PC-9 (cell line): Measurements from ENCODE around the gene CDC16. TPM values are rescaled to one million over a fixed set of nuclear protein-coding genes. Genes with fewer than 3 reads are reported as not detected.

Experiments
- BruUV-seq: library from RNA; stranded (reverse); fragments of 400-500 nt; replicated peaks from 2 replicates; lab custom pipeline; 2021; lab: Mats Ljungman, UMichigan
- CTCF ChIA-PET: fragments of 300-600 bp; sonication (Branson Sonifier 250); formaldehyde crosslinking; loops from one replicate; lab custom pipeline; 2022; ENCODE audit warnings: antibody characterized with exemption; lab: Charles Lee
- POLR2A ChIA-PET: fragments of 300-600 bp; sonication (Branson Sonifier 250); formaldehyde crosslinking; loops from one replicate; lab custom pipeline; 2022; ENCODE audit warnings: antibody characterized with exemption; ENCODE audit not compliant: unreplicated experiment; lab: Charles Lee
- DNase-seq, 2 experiments: peaks; one replicate each; pipeline versions ENCODE4 v3.0.0 to v3.0.0-alpha.2; 2015 to 2022; ENCODE audit warnings: mixed read lengths in 1 of 2
- H2AFZ ChIP-seq: fragments of 200-600 bp; sonication (generic); 2 replicates; pipeline ENCODE4 v1.8.1; 2017; ENCODE audit warnings: antibody characterized with exemption
- H3F3A ChIP-seq: fragments of 200-600 bp; sonication (generic); 2 replicates; pipeline ENCODE4 v1.8.1; 2017; ENCODE audit warnings: antibody characterized with exemption, mild to moderate bottlenecking, low read depth; ENCODE audit not compliant: insufficient read depth
- H3K27ac ChIP-seq: fragments of 200-600 bp; sonication (generic); 2 replicates; pipeline ENCODE4 v1.6.1; 2016; ENCODE audit warnings: mixed run types
- H3K27me3 ChIP-seq: fragments of 200-600 bp; sonication (generic); 2 replicates; pipeline ENCODE4 v1.6.1; 2016; ENCODE audit warnings: low read depth, mixed run types; ENCODE audit not compliant: insufficient read depth
- H3K36me3 ChIP-seq: fragments of 200-600 bp; sonication (generic); 2 replicates; pipeline ENCODE4 v1.6.1; 2016; ENCODE audit warnings: low read depth, mixed run types
- H3K4me1 ChIP-seq: fragments of 200-600 bp; sonication (generic); replicated peaks from 2 replicates; pipeline ENCODE4 v1.6.1; 2016; ENCODE audit warnings: mixed run types; ENCODE audit not compliant: insufficient read depth
- H3K4me2 ChIP-seq: fragments of 200-600 bp; sonication (generic); 2 replicates; pipeline ENCODE4 v1.6.1; 2017; ENCODE audit warnings: mixed run types
- H3K4me3 ChIP-seq: fragments of 200-600 bp; sonication (generic); 2 replicates; pipeline ENCODE4 v1.6.1; 2016; ENCODE audit warnings: mixed run types
- H3K79me2 ChIP-seq: fragments of 200-600 bp; sonication (generic); 2 replicates; pipeline ENCODE4 v1.6.1; 2017; ENCODE audit warnings: low read depth, mixed run types
- H3K9me2 ChIP-seq: fragments of 200-600 bp; sonication (generic); 2 replicates; pipeline ENCODE4 v1.8.1; 2017; ENCODE audit warnings: mild to moderate bottlenecking; ENCODE audit not compliant: insufficient read depth
- H3K9me3 ChIP-seq: fragments of 200-600 bp; sonication (generic); 2 replicates; pipeline ENCODE4 v1.8.1; 2016; ENCODE audit warnings: low read depth; ENCODE audit not compliant: insufficient read depth
- H4K20me1 ChIP-seq: fragments of 200-600 bp; sonication (generic); 2 replicates; pipeline ENCODE4 v1.8.1; 2017; ENCODE audit not compliant: insufficient read depth
- CTCF ChIP-seq: fragments of 200-600 bp; sonication (generic); conservative IDR thresholded peaks from 2 replicates; pipeline ENCODE4 v1.6.1; 2017; ENCODE audit warnings: mixed run types, antibody characterized with exemption, mild to moderate bottlenecking, moderate library complexity
- EZH2 ChIP-seq: fragments of 200-600 bp; sonication (generic); IDR thresholded peaks from 2 replicates; pipeline ENCODE4 v1.8.0; 2017; ENCODE audit warnings: antibody characterized with exemption, low read depth
- intact Hi-C: fragments of 100-400 bp; cut with micrococcal nuclease; formaldehyde crosslinking; loops from one replicate; pipeline ENCODE4 v1.10.0; 2022; ENCODE audit not compliant: unreplicated experiment
- total RNA-seq: library from RNA; stranded (reverse); gene quantifications from 2 replicates; pipeline ENCODE4 v1.2.3, GENCODE V29; 2021

CDC16 gene
- total RNA-seq, 1 experiment from 2014 or later, result 56.8 TPM

GRCh38 chr13:114204894-114205293 lies 29.8 kb upstream of the CDC16 start:
- Histone ChIP-seq H3K4me1 (no peaks in the 10 kb centered on the region), H3K27ac (no peak overlapping the region), H3K9me3 (no peaks in the 10 kb centered on the region; the same call in 1 of the 2 replicates), H2AFZ (no peak overlapping the region), H3K79me2 (no peaks in the 10 kb centered on the region), H3K4me2 (no peak overlapping the region), H3K4me3 (no peak overlapping the region), H3F3A (no peaks in the 10 kb centered on the region), H3K9me2 (no peaks in the 10 kb centered on the region), H3K27me3 (no peaks in the 10 kb centered on the region), H3K36me3 (no peaks in the 10 kb centered on the region), H4K20me1 (no peaks in the 10 kb centered on the region)
- POLR2A ChIA-PET, result no interaction called here
- no peak for DNase-seq
- intact Hi-C loops, result no loop called here
- CTCF ChIA-PET, result no interaction called here
- TF ChIP-seq EZH2 (no peak), CTCF (no peak)
- BruUV-seq, result no TSS peak

- BruUV-seq, result no TSS peak
- Histone ChIP-seq H3K9me3 (no peaks in the 10 kb centered on the region; the same call in 1 of the 2 replicates), H3K27ac (no peak overlapping the region), H3K4me3 (no peak overlapping the region), H3K79me2 (no peaks in the 10 kb centered on the region), H3F3A (no peaks in the 10 kb centered on the region), H4K20me1 (no peaks in the 10 kb centered on the region), H3K27me3 (no peaks in the 10 kb centered on the region), H3K4me2 (no peak overlapping the region), H3K4me1 (no peaks in the 10 kb centered on the region), H3K36me3 (no peaks in the 10 kb centered on the region), H3K9me2 (no peaks in the 10 kb centered on the region), H2AFZ (no peak overlapping the region)
- TF ChIP-seq CTCF (no peak), EZH2 (no peak)
- ChIA-PET POLR2A (no interaction called here), CTCF (no interaction called here)
- intact Hi-C loops, result no loop called here
- DNase-seq, result no peak
These were observed 26.6 kb upstream of the CDC16 start for GRCh38 chr13:114208134-114208533.

DNA sequence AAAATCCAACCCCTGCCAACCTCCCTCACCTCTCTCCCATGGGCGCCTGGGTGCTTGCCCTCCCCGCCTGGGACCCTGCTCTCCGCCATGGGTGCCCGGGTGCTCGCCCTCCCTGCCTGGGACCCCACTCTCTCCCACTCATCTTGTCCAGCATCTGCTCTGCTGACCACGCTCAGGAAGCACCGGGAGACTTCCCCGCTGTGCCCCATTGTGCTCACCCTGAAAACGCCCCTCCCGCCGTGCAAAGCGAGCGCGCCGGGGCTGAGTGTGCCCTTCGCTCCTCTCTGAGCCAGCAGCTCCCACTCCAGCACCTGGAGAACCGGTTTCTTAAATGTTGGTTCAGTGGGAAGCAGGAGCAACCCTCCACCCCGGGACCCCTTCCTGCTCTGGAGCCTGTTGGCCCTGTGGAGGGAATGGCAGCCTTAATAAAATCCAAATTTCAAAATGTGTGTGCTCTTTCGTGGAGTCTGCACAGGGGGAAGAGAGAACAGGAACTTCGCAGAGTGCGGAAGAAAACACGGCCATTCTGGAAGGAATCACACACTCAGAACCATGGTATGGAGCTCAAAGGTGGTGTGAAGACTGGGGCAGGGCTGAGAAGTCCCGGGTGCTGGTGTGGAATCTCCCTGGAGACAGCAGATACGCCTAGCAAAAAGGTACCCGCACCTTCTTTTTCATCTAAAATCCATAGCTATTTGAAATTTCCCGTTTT lies 23.1 kb upstream of the CDC16 start:
- no peak overlapping the region for H2AFZ ChIP-seq
- no peaks in the 10 kb centered on the region for H3K9me2 ChIP-seq
- no peaks in the 10 kb centered on the region for H4K20me1 ChIP-seq
- no peak overlapping the region for H3K27ac ChIP-seq
- H3K9me3 ChIP-seq, result no peaks in the 10 kb centered on the region; the same call in 1 of the 2 replicates
- no peaks in the 10 kb centered on the region for H3K79me2 ChIP-seq
- no TSS peak for BruUV-seq
- H3K36me3 ChIP-seq, result no peaks in the 10 kb centered on the region
- intact Hi-C loops, result loop anchor here (5.0 kb wide), 1 partner anchor 59 kb away; no protein-coding TSS in a partner anchor
- H3K4me1 ChIP-seq, result no peaks in the 10 kb centered on the region
- H3F3A ChIP-seq, result peaks cover 7% of the 10 kb centered on the region; the same call in 1 of the 2 replicates
- ChIA-PET POLR2A (no interaction called here), CTCF (no interaction called here)
- H3K4me3 ChIP-seq, result no peak overlapping the region
- DNase-seq, result peak in 1 of 2 experiments; percentile 34
- peak overlapping the region; percentile 10 for H3K4me2 ChIP-seq
- no peaks in the 10 kb centered on the region for H3K27me3 ChIP-seq
- TF ChIP-seq EZH2, result no peak
- no peak for TF ChIP-seq CTCF
